ENCODE measurements around the gene BFAR. TPM values are rescaled to one million over a fixed set of nuclear protein-coding genes. Genes with fewer than 3 reads are reported as not detected.

The BFAR gene
- total RNA-seq, 1 donor from 2014 or later: 67.7 TPM

GRCh38 chr16:14668556-14669223 lies 35.9 kb downstream of the BFAR start:
- H3K4me1 Mint-ChIP-seq (ENCODE audit: low read depth): no peaks in the 10 kb centered on the region
- H3K36me3 Mint-ChIP-seq (ENCODE audit: low read depth): peaks cover 46% of the 10 kb centered on the region
- H3K27ac Mint-ChIP-seq (ENCODE audit: unreplicated experiment): no peak overlapping the region
- no peaks in the 10 kb centered on the region for H3K27me3 Mint-ChIP-seq (ENCODE audit: low read depth)
- H3K4me3 Mint-ChIP-seq (ENCODE audit: unreplicated experiment): no peak overlapping the region
- no peak for DNase-seq (ENCODE audit: low spot score)
- no peak for TF ChIP-seq CTCF (IDR thresholded peaks at IDR 0.05)
- no peaks in the 10 kb centered on the region for H3K9me3 Mint-ChIP-seq (ENCODE audit: low read depth)

- DNase-seq (ENCODE audit: low spot score): no peak
- Mint-ChIP-seq H3K4me1 (ENCODE audit: low read depth) (no peaks in the 10 kb centered on the region), H3K27me3 (ENCODE audit: low read depth) (no peaks in the 10 kb centered on the region), H3K9me3 (ENCODE audit: low read depth) (no peaks in the 10 kb centered on the region), H3K27ac (ENCODE audit: unreplicated experiment) (no peak overlapping the region), H3K4me3 (ENCODE audit: unreplicated experiment) (no peak overlapping the region), H3K36me3 (ENCODE audit: low read depth) (peaks cover 37% of the 10 kb centered on the region)
- no peak for TF ChIP-seq CTCF (IDR thresholded peaks at IDR 0.05)
These were observed 37.0 kb downstream of the BFAR start for GRCh38 chr16:14669776-14670175.

- no peak for TF ChIP-seq CTCF (IDR thresholded peaks at IDR 0.05)
- H3K36me3 Mint-ChIP-seq (ENCODE audit: low read depth): peaks cover 14% of the 10 kb centered on the region
- H3K27me3 Mint-ChIP-seq (ENCODE audit: low read depth): no peaks in the 10 kb centered on the region
- no peak overlapping the region for H3K4me3 Mint-ChIP-seq (ENCODE audit: unreplicated experiment)
- no peak overlapping the region for H3K27ac Mint-ChIP-seq (ENCODE audit: unreplicated experiment)
- peaks cover 9% of the 10 kb centered on the region for H3K9me3 Mint-ChIP-seq (ENCODE audit: low read depth)
- DNase-seq (ENCODE audit: low spot score): no peak
- H3K4me1 Mint-ChIP-seq (ENCODE audit: low read depth): no peaks in the 10 kb centered on the region
These were observed 39.7 kb downstream of the BFAR start for GRCh38 chr16:14672403-14672971.

GRCh38 chr16:14676633-14677032 lies 43.9 kb downstream of the BFAR start:
- Mint-ChIP-seq H3K4me3 (ENCODE audit: unreplicated experiment) (no peak overlapping the region), H3K36me3 (ENCODE audit: low read depth) (peaks cover 3% of the 10 kb centered on the region), H3K27me3 (ENCODE audit: low read depth) (peaks cover 2% of the 10 kb centered on the region), H3K9me3 (ENCODE audit: low read depth) (peaks cover 9% of the 10 kb centered on the region), H3K4me1 (ENCODE audit: low read depth) (no peaks in the 10 kb centered on the region), H3K27ac (ENCODE audit: unreplicated experiment) (no peak overlapping the region)
- no peak for DNase-seq (ENCODE audit: low spot score)
- no peak for TF ChIP-seq CTCF (IDR thresholded peaks at IDR 0.05)

GRCh38 chr16:14677627-14678026 lies 44.9 kb downstream of the BFAR start:
- TF ChIP-seq CTCF (IDR thresholded peaks at IDR 0.05): no peak
- DNase-seq (ENCODE audit: low spot score): no peak
- Mint-ChIP-seq H3K4me1 (ENCODE audit: low read depth) (no peaks in the 10 kb centered on the region), H3K36me3 (ENCODE audit: low read depth) (peaks cover 3% of the 10 kb centered on the region), H3K27ac (ENCODE audit: unreplicated experiment) (no peak overlapping the region), H3K4me3 (ENCODE audit: unreplicated experiment) (no peak overlapping the region), H3K9me3 (ENCODE audit: low read depth) (peaks cover 9% of the 10 kb centered on the region), H3K27me3 (ENCODE audit: low read depth) (peaks cover 2% of the 10 kb centered on the region)
